CD4-positive, alpha-beta T cell treated with Interleukin-15 for 1 hour (primary cell): ENCODE measurements around the gene MARCHF10.

ENCODE experiments used
- DNase-seq: peaks from one replicate; pipeline ENCODE4 v3.0.0-alpha.2; 2020

The MARCHF10 gene

GRCh38 chr17:62821189-62822079 is 13.3 kb upstream of the MARCHF10 start:
- DNase-seq: no peak

GRCh38 chr17:62819511-62820221 is 11.6 kb upstream of the MARCHF10 start:
- DNase-seq: no peak

GRCh38 chr17:62818526-62818925 is 10.4 kb upstream of the MARCHF10 start:
- DNase-seq: no peak

GRCh38 chr17:62816282-62816839 is 8.2 kb upstream of the MARCHF10 start:
- no peak for DNase-seq

GRCh38 chr17:62809656-62810055 is 1.5 kb upstream of the MARCHF10 start:
- DNase-seq: no peak

GRCh38 chr17:62808576-62808970 is 459 bp upstream of the MARCHF10 start:
- DNase-seq: no peak

- no peak for DNase-seq
Measured at GRCh38 chr17:62805234-62805633, 2.9 kb downstream of the MARCHF10 start.

GRCh38 chr17:62804822-62805221 is 3.3 kb downstream of the MARCHF10 start:
- no peak for DNase-seq

GRCh38 chr17:62804025-62804424 is 4.1 kb downstream of the MARCHF10 start:
- DNase-seq: no peak

GRCh38 chr17:62802561-62803205 is 5.4 kb downstream of the MARCHF10 start:
- DNase-seq: no peak

- no peak for DNase-seq
Measured at GRCh38 chr17:62801553-62802114, 6.5 kb downstream of the MARCHF10 start.

GRCh38 chr17:62800585-62800984 is 7.5 kb downstream of the MARCHF10 start:
- DNase-seq: no peak

GRCh38 chr17:62797959-62798358 is 10.2 kb downstream of the MARCHF10 start:
- DNase-seq: no peak

GRCh38 chr17:62796291-62796690 is 11.8 kb downstream of the MARCHF10 start:
- no peak for DNase-seq

- no peak for DNase-seq
Measured at GRCh38 chr17:62794666-62794971, 13.5 kb downstream of the MARCHF10 start.

- no peak for DNase-seq
Measured at GRCh38 chr17:62793919-62794665, 14.0 kb downstream of the MARCHF10 start.

GRCh38 chr17:62792447-62792800 is 15.7 kb downstream of the MARCHF10 start:
- no peak for DNase-seq

GRCh38 chr17:62791767-62792446 is 16.2 kb downstream of the MARCHF10 start:
- DNase-seq: no peak

- no peak for DNase-seq
Measured at GRCh38 chr17:62791235-62791734, 16.8 kb downstream of the MARCHF10 start.

GRCh38 chr17:62790564-62790986 is 17.5 kb downstream of the MARCHF10 start:
- DNase-seq: no peak

- no peak for DNase-seq
Measured at GRCh38 chr17:62787366-62787765, 20.7 kb downstream of the MARCHF10 start.

- DNase-seq: no peak
Measured at GRCh38 chr17:62786646-62787045, 21.5 kb downstream of the MARCHF10 start.
